ENCODE measurements around the gene MRPL42.
"Not testable (repeated sequence)": the region's sequence is repeated elsewhere in the genome, so short reads cannot be mapped to it uniquely, and the experiment has no call there.

The MRPL42 gene

DNA sequence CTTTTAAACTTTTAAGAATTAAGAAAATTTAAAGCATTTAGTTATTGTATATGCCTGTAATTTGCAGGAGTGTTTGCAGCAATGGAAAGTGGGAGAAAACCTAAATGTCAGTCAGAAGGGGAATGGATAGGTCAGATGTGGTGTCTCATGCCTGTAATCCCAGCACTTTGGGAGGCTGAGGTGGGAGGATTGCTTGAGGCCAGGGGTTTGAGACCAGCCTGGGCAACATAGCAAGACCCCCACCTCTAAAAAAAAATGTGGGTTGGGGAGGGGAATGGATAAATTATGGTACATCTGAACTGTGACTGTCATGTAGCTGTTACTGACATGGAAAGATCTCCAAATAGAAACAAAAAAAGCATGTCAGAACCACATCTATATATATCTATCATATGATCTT, 2.1 kb downstream of the MRPL42 start:
- H3K4me3 ChIP-seq (ENCODE audit: low read depth, low read length) = no peak overlapping the region
- DNase-seq (ENCODE audit: low read depth) = no peak
- TF ChIP-seq, protein P1, sequence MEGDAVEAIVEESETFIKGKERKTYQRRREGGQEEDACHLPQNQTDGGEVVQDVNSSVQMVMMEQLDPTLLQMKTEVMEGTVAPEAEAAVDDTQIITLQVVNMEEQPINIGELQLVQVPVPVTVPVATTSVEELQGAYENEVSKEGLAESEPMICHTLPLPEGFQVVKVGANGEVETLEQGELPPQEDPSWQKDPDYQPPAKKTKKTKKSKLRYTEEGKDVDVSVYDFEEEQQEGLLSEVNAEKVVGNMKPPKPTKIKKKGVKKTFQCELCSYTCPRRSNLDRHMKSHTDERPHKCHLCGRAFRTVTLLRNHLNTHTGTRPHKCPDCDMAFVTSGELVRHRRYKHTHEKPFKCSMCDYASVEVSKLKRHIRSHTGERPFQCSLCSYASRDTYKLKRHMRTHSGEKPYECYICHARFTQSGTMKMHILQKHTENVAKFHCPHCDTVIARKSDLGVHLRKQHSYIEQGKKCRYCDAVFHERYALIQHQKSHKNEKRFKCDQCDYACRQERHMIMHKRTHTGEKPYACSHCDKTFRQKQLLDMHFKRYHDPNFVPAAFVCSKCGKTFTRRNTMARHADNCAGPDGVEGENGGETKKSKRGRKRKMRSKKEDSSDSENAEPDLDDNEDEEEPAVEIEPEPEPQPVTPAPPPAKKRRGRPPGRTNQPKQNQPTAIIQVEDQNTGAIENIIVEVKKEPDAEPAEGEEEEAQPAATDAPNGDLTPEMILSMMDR (IDR thresholded peaks at IDR 0.05; ENCODE audit: control insufficient read depth, extremely low read depth, insufficient read depth) = no peak

- DNase-seq (ENCODE audit: low read depth) = no peak
- TF ChIP-seq, protein P1 (IDR thresholded peaks at IDR 0.05; ENCODE audit: control insufficient read depth, extremely low read depth, insufficient read depth) = no peak
- H3K4me3 ChIP-seq (ENCODE audit: low read depth, low read length) = no peak overlapping the region
Measured at GRCh38 chr12:93476555-93476954, 9.2 kb downstream of the MRPL42 start.

DNA sequence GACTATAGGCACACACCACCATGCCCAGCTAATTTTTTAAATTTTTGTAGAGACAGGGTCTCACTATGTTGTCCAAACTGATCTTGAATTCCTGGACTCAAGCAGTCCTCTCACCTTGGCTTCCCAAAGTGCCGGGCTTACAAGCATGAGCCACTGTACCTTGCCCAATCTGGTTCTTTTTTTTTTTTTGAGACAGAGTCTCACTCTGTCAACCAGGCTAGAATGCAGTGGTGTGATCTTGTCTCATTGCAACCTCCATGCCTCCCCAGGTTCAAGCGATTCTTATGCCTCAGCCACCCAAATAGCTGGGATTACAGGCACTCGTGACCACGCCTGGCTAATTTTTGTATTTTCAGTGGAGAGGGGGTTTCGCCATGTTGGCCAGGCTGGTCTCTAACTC, 15.4 kb downstream of the MRPL42 start:
- no peak overlapping the region for H3K4me3 ChIP-seq (ENCODE audit: low read depth, low read length)
- no peak for DNase-seq (ENCODE audit: low read depth)
- TF ChIP-seq, protein P1 (IDR thresholded peaks at IDR 0.05; ENCODE audit: control insufficient read depth, extremely low read depth, insufficient read depth) = no peak

GRCh38 chr12:93483151-93483807, 16.0 kb downstream of the MRPL42 start:
- no peak for DNase-seq (ENCODE audit: low read depth)
- no peak overlapping the region for H3K4me3 ChIP-seq (ENCODE audit: low read depth, low read length)
- TF ChIP-seq, protein P1 (IDR thresholded peaks at IDR 0.05; ENCODE audit: control insufficient read depth, extremely low read depth, insufficient read depth) = no peak

DNA sequence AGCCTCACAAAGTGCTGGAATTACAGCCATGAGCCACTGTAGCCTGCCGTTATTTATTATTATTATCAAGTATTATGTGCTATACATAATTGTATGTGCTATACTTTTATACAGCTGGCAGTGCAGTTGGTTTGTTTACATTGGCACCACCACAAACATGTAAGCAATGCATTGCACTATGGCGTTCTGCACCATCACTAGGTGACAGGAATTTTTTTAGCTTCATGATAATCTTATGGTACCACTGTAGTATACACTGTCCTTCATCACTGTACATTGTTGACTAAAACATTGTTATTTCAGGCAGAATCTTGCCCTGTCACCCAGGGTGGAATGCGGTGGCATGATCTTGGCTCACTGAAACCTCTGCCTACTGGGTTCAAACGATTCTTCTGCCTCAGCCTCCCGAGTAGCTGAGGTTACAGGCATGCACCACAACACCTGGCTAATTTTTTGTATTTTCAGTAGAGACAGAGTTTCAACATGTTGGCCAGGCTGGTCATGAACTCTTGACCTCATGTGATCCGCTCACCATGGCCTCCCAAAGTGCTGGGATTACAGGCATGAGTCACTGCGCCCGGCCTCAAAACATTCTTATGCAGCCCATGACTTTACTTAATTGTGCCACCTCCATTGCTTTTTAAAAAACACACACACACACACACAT, 17.1 kb downstream of the MRPL42 start:
- TF ChIP-seq, protein P1 (IDR thresholded peaks at IDR 0.05; ENCODE audit: control insufficient read depth, extremely low read depth, insufficient read depth) = no peak
- peak; percentile 30 for DNase-seq (ENCODE audit: low read depth)
- H3K4me3 ChIP-seq (ENCODE audit: low read depth, low read length) = no peak overlapping the region

DNA sequence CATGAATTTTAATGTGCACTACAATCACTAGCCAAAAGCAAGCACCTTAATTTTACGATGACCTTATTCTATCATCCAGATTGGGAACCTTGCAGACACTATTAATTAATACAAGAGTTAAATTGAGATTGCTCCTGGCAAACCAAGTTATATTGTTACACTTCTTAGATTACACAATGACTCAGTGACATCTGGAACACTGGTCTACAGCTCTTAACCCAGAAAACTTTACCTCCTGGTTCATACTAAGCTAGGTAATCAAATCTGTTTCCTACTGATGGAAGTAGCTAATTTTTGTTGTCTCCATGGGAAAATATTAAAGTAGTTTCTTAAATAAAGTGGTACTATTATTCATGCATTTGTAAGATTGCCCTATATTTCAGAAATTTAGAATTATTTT, 25.5 kb downstream of the MRPL42 start:
- H3K4me3 ChIP-seq (ENCODE audit: low read depth, low read length); DNase-seq (ENCODE audit: low read depth): not testable (repeated sequence)

- DNase-seq (ENCODE audit: low read depth) = no peak
- H3K4me3 ChIP-seq (ENCODE audit: low read depth, low read length) = no peak overlapping the region
- TF ChIP-seq, protein P1 (IDR thresholded peaks at IDR 0.05; ENCODE audit: control insufficient read depth, extremely low read depth, insufficient read depth) = no peak
Measured at GRCh38 chr12:93494096-93494495, 26.8 kb downstream of the MRPL42 start.

All from LNCaP clone FGC (cell line).